BE2C (cell line): Measurements from ENCODE around the gene ZNF565.

Experiments used
- DNase-seq: peaks from one replicate; pipeline ENCODE4 v3.0.0-alpha.2; 2020
- H3K27me3 ChIP-seq: fragments of 250-450 bp; sonication (Bioruptor Pico); 2 replicates; pipeline ENCODE4 v1.5.1; 2020; ENCODE audit warnings: mild to moderate bottlenecking
- H3K36me3 ChIP-seq: fragments of 250-450 bp; sonication (Bioruptor Pico); 2 replicates; pipeline ENCODE4 v1.5.1; 2020; ENCODE audit warnings: mild to moderate bottlenecking
- H3K4me1 ChIP-seq: fragments of 250-450 bp; sonication (Bioruptor Pico); 2 replicates; pipeline ENCODE4 v1.5.1; 2020
- H3K4me3 ChIP-seq: 2 replicates; pipeline ENCODE4 v1.5.1; 2011; ENCODE audit warnings: low read depth, low read length
- H3K9me3 ChIP-seq: fragments of 250-450 bp; sonication (Bioruptor Pico); 2 replicates; pipeline ENCODE4 v1.5.1; 2020
- CTCF ChIP-seq: IDR thresholded peaks from 2 replicates; pipeline ENCODE4 v1.5.1; 2012; ENCODE audit warnings: mild to moderate bottlenecking, low read depth, low read length

Gene ZNF565

GRCh38 chr19:36221474-36221873 is 7.0 kb upstream of the ZNF565 start:
- no peak for TF ChIP-seq CTCF
- H3K4me1 ChIP-seq = no peaks in the 10 kb centered on the region
- no peak overlapping the region for H3K4me3 ChIP-seq
- peaks cover 76% of the 10 kb centered on the region for H3K36me3 ChIP-seq
- DNase-seq = no peak
- H3K27me3 ChIP-seq = no peaks in the 10 kb centered on the region
- no peaks in the 10 kb centered on the region for H3K9me3 ChIP-seq

- Histone ChIP-seq H3K27me3 (no peaks in the 10 kb centered on the region), H3K36me3 (peaks cover 34% of the 10 kb centered on the region), H3K4me3 (peak overlapping the region; percentile 99), H3K4me1 (no peaks in the 10 kb centered on the region; the same call in 1 of the 2 replicates), H3K9me3 (no peaks in the 10 kb centered on the region)
- TF ChIP-seq CTCF = no peak
- DNase-seq = peak; percentile 17
Measured at GRCh38 chr19:36215276-36216123, 1.0 kb upstream of the ZNF565 start.

GRCh38 chr19:36212895-36213294 is 1.6 kb downstream of the ZNF565 start:
- no peak overlapping the region for H3K4me3 ChIP-seq
- no peaks in the 10 kb centered on the region for H3K9me3 ChIP-seq
- H3K4me1 ChIP-seq = no peaks in the 10 kb centered on the region; the same call in 1 of the 2 replicates
- peaks cover 7% of the 10 kb centered on the region for H3K36me3 ChIP-seq
- H3K27me3 ChIP-seq = no peaks in the 10 kb centered on the region
- DNase-seq = no peak
- no peak for TF ChIP-seq CTCF

- H3K36me3 ChIP-seq = no peaks in the 10 kb centered on the region
- no peaks in the 10 kb centered on the region for H3K4me1 ChIP-seq
- no peak for DNase-seq
- H3K9me3 ChIP-seq = no peaks in the 10 kb centered on the region
- no peak overlapping the region for H3K4me3 ChIP-seq
- no peak for TF ChIP-seq CTCF
- H3K27me3 ChIP-seq = no peaks in the 10 kb centered on the region
Measured at GRCh38 chr19:36210497-36210896, 4.0 kb downstream of the ZNF565 start.

GRCh38 chr19:36209372-36209771 is 5.1 kb downstream of the ZNF565 start:
- Histone ChIP-seq H3K4me3 (no peak overlapping the region), H3K27me3 (no peaks in the 10 kb centered on the region), H3K9me3 (no peaks in the 10 kb centered on the region), H3K4me1 (no peaks in the 10 kb centered on the region), H3K36me3 (no peaks in the 10 kb centered on the region)
- no peak for TF ChIP-seq CTCF
- no peak for DNase-seq

GRCh38 chr19:36207605-36208252 is 6.7 kb downstream of the ZNF565 start:
- no peak for TF ChIP-seq CTCF
- H3K36me3 ChIP-seq = no peaks in the 10 kb centered on the region

More at GRCh38 chr19:36207605-36208252, 6.7 kb downstream of the ZNF565 start:
- H3K4me3 ChIP-seq = no peak overlapping the region
- no peaks in the 10 kb centered on the region for H3K27me3 ChIP-seq
- DNase-seq = no peak
- H3K9me3 ChIP-seq = no peaks in the 10 kb centered on the region
- H3K4me1 ChIP-seq = no peaks in the 10 kb centered on the region
